ENCODE measurements around the gene GLRA3. TPM values are rescaled to one million over a fixed set of nuclear protein-coding genes. Genes with fewer than 3 reads are reported as not detected.
A peak's percentile ranks its signal among the peaks of the same experiment; 100 is the strongest.

Gene GLRA3
- total RNA-seq, 1 donor from 2014 or later = not detected

- Histone ChIP-seq H3K36me3 (no peaks in the 10 kb centered on the region), H3K4me3 (no peak overlapping the region), H3K4me1 (peaks cover 14% of the 10 kb centered on the region), H3K27me3 (no peaks in the 10 kb centered on the region), H3K27ac (no peak overlapping the region), H3K9me3 (no peaks in the 10 kb centered on the region)
- TF ChIP-seq POLR2AphosphoS5 (IDR thresholded peaks at IDR 0.05; ENCODE audit: insufficient read depth in 1 of 2, low read depth in 1 of 2) (peak in 1 of 2 donors; percentile 70), CTCF (IDR thresholded peaks at IDR 0.05) (no peak)
- DNase-seq (ENCODE audit: extremely low spot score in 2 of 2) = no peak
- intact Hi-C loops (cut with DNase I) = no loop called here
Observed at GRCh38 chr4:174672276-174672675, 156.8 kb downstream of the GLRA3 start.

GRCh38 chr4:174669270-174669669, 159.8 kb downstream of the GLRA3 start:
- no peaks in the 10 kb centered on the region for H3K36me3 ChIP-seq
- no peak overlapping the region for H3K27ac ChIP-seq
- no peak for DNase-seq (ENCODE audit: extremely low spot score in 2 of 2)

GRCh38 chr4:174665799-174666198, 163.2 kb downstream of the GLRA3 start:
- H3K4me3 ChIP-seq = no peak overlapping the region
- H3K27ac ChIP-seq = no peak overlapping the region
- intact Hi-C loops (cut with DNase I) = no loop called here
- TF ChIP-seq POLR2AphosphoS5 (IDR thresholded peaks at IDR 0.05; ENCODE audit: insufficient read depth in 1 of 2, low read depth in 1 of 2) = peak in 1 of 2 donors; percentile 48
- no peak for TF ChIP-seq POLR2A (IDR thresholded peaks at IDR 0.05)
- DNase-seq (ENCODE audit: extremely low spot score in 2 of 2) = no peak
- no peaks in the 10 kb centered on the region for H3K27me3 ChIP-seq
- no peaks in the 10 kb centered on the region for H3K9me3 ChIP-seq
- H3K36me3 ChIP-seq = no peaks in the 10 kb centered on the region
- H3K4me1 ChIP-seq = peaks cover 6% of the 10 kb centered on the region

More at GRCh38 chr4:174669270-174669669, 159.8 kb downstream of the GLRA3 start:
- TF ChIP-seq POLR2AphosphoS5 (IDR thresholded peaks at IDR 0.05; ENCODE audit: insufficient read depth in 1 of 2, low read depth in 1 of 2) = peak in 1 of 2 donors; percentile 90
- TF ChIP-seq POLR2A (IDR thresholded peaks at IDR 0.05) = no peak
- no peak for TF ChIP-seq CTCF (IDR thresholded peaks at IDR 0.05)
- intact Hi-C loops (cut with DNase I) = no loop called here
- Histone ChIP-seq H3K27me3 (no peaks in the 10 kb centered on the region), H3K9me3 (no peaks in the 10 kb centered on the region), H3K4me3 (no peak overlapping the region), H3K4me1 (peaks cover 14% of the 10 kb centered on the region)

- intact Hi-C loops (cut with DNase I) = no loop called here
- TF ChIP-seq POLR2AphosphoS5 (IDR thresholded peaks at IDR 0.05; ENCODE audit: insufficient read depth in 1 of 2, low read depth in 1 of 2) (no peak), CTCF (IDR thresholded peaks at IDR 0.05) (no peak), POLR2A (IDR thresholded peaks at IDR 0.05) (no peak)
- Histone ChIP-seq H3K4me1 (no peaks in the 10 kb centered on the region), H3K27me3 (no peaks in the 10 kb centered on the region), H3K27ac (no peak overlapping the region), H3K36me3 (no peaks in the 10 kb centered on the region), H3K9me3 (no peaks in the 10 kb centered on the region), H3K4me3 (no peak overlapping the region)
- DNase-seq (ENCODE audit: extremely low spot score in 2 of 2) = no peak
Observed at GRCh38 chr4:174663216-174663615, 165.8 kb downstream of the GLRA3 start.

GRCh38 chr4:174658246-174658645, 170.8 kb downstream of the GLRA3 start:
- no peak overlapping the region for H3K27ac ChIP-seq
- H3K4me3 ChIP-seq = no peak overlapping the region
- TF ChIP-seq POLR2AphosphoS5 (IDR thresholded peaks at IDR 0.05; ENCODE audit: insufficient read depth in 1 of 2, low read depth in 1 of 2) = no peak
- TF ChIP-seq POLR2A (IDR thresholded peaks at IDR 0.05) = no peak
- no peak for TF ChIP-seq CTCF (IDR thresholded peaks at IDR 0.05)
- no peaks in the 10 kb centered on the region for H3K9me3 ChIP-seq
- no peaks in the 10 kb centered on the region for H3K36me3 ChIP-seq
- H3K27me3 ChIP-seq = no peaks in the 10 kb centered on the region
- no peaks in the 10 kb centered on the region for H3K4me1 ChIP-seq
- intact Hi-C loops (cut with DNase I) = no loop called here
- no peak for DNase-seq (ENCODE audit: extremely low spot score in 2 of 2)

Measured in vagina (tissue), 2 donors.